Stimulated activated CD8-positive, alpha-beta memory T cell treated with anti-CD3 and anti-CD28 coated beads, Interleukin-15, amount 100 ng/mL, for 24 hours (primary cell): ENCODE results near the gene PRELID3B.

ENCODE experiments used
- DNase-seq: peaks from one replicate; pipeline ENCODE4 v3.0.0-alpha.2; 2020; ENCODE audit warnings: low read depth

Gene PRELID3B

GRCh38 chr20:59008715-59009336 is 33.8 kb downstream of the PRELID3B start:
- DNase-seq, result no peak

DNA sequence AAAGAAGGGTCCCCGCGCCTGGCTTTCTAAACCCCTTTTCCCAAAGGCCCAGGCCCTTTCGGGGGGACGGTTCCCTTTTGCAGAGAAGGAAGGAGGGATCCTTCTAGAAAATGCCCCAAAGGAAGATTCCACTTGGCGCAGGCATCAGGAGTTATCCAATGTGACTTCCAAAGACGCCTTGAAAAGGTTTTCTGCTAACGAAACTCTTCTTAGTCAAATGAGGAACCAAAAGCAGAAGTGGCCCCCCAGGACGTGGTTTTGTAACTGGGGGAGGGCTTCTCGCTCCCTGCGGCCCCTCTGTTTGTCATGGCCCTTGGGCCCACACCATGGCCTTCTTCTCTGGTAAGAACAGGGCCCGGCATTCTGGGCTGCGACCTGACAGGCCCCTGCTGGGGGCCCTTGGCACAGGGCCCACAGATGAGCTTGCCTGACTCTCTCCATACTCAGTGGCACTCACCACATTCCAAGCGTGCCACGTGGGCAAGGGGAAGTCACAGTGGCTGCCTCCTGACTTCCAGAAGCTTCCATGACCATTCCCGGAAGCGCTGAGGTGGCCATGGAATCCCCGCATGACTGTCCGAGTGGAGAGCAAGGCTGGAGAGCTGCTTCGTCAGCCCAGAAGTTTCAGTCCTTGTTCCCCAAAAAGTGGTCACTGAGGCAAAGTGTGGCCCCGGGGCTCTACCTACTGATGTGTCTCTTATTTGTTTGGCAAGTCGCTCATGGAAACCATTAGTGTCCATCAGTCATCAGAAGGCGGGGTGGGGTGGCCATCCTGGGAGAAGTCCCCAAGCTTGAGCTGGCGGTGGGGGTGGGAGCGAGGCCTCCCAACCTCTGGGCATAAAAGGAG is 34.7 kb downstream of the PRELID3B start:
- no peak for DNase-seq

DNA sequence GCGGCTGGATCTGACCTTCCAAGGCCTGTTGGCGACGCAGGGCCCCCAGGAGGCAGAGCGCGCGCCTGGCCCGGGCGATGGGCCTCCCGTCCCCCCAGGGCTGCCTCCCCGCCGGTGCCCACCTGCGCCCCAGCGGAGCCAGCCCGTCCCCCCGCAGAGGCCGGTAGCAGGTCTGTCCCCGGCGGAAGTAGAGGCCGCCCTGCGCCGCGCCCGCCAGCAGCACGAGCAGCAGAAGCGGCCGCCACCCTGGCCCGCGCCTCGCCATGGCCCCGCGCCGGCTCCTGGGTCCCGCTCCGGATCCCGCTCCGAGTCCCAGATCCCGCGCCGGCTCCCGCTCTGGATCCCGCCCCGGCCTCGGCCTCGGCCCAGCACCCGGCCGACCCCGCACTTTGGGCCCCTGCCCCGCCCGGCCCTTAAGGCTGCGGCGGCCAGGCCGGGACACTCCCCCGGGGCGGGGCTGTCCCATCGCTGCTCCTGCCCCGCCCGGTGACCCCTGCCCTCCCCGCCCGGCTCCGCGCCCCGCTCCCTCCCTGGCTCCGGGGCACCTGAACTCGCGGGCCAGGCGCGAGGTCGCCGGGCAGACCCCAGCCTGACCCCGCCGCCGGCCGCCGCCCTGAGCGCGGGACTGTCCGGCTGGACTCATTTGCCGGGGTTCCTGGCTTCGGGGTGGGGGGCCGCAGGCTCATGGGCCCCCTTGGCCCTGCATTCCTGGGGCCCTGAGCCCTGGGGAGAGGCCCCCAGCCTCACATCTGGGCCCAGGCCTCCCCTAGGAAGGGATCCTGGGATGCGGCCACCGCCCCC is 35.5 kb downstream of the PRELID3B start, which contains the start of gene CTSZ:
CTSZ (minus strand) TSS at position 391 of the 801 bp plus-strand sequence; CDS start at position 265, 126 bp downstream.
- DNase-seq, result no peak

DNA sequence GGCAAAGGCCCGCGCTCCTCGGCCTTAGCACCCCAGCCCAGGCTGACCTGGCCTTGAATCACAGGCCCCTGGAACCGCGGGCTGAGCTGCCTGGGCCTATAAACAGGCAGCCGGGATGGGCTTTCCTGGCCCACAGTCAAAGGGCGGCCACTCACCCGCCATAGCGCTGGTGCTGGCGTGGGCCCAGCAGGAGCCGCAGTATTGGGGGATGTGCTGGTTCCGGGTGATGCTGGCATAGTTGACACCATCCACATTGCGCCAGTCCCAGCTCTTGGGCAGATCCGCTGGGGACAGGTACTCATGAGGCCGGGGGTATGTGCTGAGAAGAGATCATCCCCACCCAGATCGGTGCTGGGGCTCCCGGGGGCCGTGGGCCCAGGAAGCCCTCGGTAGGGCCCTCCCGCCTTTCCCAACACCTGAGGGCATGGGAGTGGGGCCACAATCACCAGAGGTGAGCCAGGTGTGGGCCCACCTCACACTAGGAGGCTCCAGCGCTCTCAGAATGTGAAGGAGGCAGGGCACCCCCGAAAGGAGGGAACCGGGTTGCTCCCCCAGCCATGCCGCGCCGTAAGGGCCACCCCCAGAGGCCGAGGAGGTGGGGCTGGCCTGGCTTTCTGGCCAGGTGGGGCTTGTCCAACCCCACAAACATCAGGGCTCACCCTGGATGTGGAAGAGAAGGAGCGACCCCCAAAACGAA is 36.3 kb downstream of the PRELID3B start:
- DNase-seq, result no peak

- DNase-seq, result no peak
Measured at GRCh38 chr20:59005523-59006166, 36.9 kb downstream of the PRELID3B start.

DNA sequence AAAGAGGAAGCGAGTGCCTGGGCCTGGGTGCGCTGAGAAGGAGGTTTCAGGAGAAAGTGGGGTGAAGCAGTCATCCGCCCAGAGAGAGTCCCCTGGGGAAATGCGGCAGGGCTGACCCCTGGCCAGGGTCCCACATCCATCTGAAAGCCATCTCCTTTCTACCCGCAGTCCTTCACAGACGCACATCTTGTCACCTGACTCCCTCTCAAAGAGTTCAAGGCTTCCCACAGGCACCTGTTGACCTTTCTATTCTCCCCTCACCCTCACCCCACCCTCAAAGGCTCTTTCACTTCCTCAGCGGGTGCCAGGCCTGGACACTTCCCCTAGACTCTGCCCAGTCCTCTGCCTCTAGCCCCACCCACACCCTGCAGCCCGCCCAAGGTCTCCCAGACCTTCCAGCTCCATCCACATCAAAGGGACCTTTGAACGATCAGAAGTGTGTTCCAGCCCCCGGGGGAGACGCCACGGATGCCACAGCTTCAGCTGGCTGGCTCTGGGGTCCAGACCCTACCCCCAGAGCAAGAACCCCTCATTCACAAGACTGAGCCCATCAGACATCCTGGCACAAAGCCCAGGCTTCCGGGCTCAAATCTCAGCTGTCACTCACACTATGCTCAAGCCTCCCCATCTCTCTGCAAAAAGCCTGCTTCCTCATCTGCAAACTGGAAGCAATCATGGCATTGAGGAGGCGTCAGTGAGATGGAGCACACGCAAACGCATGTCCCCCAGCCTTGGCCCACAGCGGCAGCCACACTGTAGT is 37.6 kb downstream of the PRELID3B start:
- DNase-seq, result no peak

DNA sequence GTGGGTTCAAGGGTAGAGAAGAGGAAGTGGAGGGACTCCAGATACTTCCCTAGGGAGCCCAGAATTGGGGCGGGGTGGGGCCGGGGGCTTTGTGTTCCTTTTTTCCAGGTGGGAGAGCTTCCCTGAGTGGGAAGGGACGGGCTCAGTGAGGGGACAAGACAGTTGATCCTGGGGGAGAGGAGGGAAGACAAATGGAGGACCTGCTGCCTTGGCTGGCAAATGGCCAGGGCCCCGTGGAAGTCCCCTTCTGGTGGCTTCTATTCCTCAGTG is 38.2 kb downstream of the PRELID3B start:
- no peak for DNase-seq

- no peak for DNase-seq
Measured at GRCh38 chr20:59003836-59004492, 38.6 kb downstream of the PRELID3B start.

GRCh38 chr20:59002874-59003399 is 39.6 kb downstream of the PRELID3B start:
- DNase-seq, result no peak

DNA sequence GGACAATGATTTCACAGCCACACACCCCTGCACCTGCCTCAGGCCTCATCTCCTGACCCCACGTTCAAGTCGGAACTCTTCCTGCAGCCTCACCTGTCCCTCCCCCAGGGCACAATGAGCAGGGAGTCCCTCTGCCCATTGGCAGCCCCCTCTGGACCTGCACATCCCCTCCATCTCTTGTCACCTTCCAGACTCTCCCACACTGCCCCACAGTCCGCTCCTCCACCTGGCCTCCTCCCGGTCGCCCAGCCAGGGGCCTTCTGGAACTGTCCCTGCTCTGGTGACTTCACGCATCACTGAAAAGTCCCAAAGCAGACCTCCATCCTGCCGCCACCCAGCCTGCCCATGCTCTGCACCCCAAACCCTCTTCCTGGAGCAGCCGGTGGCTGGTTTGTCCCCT is 40.2 kb downstream of the PRELID3B start:
- DNase-seq, result no peak

DNA sequence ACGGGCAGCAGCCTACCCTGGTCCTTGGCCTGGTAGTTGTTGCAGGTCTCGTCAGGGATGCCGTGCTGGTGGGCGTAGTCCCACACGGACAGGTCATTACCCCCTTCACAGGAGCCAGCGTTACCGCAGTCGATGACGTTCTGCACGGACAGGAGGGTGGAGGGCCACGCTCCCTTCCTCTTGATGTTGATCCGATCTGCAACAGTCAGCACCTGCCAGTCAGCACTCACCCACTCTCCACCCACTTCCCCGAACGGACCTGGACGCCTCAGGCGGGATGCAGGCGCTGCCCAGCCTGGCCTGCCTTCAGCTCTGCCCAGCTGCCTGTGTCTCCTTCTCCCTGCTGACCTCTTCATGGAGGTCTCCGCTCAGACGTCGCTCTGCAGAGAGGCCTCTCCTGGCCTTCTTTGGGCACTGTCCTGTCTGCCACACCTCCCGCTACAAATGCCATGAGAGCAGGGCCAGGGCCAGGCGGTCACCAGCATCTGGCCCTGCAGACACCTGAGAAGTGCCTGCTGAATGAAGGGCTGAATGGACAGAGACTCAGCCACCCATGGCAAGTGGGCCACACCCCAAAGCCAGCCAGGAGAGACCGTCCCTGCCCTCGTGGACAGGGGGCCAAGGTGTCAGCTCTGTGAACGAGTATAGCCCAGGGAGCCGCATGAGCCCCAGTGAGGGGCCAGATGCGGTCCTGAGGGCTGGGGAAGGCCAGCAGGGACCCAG is 41.0 kb downstream of the PRELID3B start:
- DNase-seq, result no peak

- no peak for DNase-seq
Measured at GRCh38 chr20:59001068-59001448, 41.5 kb downstream of the PRELID3B start.

DNA sequence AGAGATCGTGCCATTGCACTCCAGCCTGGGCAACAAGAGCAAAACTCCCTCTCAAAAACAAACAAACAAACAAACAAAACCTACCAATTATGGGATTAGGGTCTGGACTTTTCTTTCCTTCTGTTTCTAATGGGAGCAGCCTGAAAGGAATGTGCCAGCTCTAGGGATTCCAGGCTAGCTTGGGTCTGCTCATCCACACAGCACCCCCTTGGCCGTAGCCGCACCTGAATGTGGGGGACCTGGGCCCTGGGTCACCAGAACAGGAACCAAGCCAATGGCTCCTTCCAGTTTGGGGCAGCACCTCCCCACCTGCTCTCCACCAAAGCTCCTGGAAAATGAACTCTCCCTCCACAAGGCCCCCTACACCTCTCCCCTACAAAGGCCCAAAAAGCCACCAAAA is 42.3 kb downstream of the PRELID3B start:
- DNase-seq, result no peak

GRCh38 chr20:58998656-58999055 is 43.9 kb downstream of the PRELID3B start:
- DNase-seq, result no peak

DNA sequence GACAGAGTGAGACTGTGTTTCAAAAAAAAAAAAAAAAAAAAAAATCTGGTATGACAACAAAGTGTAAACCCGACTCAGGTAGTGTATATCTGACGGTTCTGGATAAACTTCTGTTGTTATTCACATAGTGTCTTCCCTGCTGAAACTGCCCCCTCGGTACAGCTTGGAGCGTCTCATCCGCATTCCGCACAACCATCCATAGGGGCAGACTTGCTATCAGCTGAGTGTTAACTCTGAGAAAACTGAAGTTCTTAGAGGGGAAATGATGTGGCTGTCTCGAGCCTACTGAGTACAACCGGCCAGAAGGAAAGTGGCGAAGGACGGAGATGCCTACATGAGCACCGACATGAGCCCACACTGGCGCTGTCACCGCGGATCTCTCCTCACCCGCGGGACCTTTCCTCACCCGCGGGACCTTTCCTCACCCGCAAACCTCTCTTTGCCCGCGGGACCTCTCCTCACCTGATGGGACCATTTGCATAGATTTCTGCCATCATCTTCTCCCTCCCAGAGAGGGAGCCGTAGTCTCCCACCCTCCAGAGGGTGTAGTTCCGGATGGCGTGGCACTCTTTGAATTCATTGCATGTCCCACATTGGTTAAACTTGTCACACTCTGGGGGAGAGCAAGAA is 45.3 kb downstream of the PRELID3B start:
- no peak for DNase-seq

GRCh38 chr20:58996226-58996611 is 46.4 kb downstream of the PRELID3B start:
- no peak for DNase-seq

GRCh38 chr20:58995461-58996225 is 46.9 kb downstream of the PRELID3B start:
- DNase-seq, result no peak

DNA sequence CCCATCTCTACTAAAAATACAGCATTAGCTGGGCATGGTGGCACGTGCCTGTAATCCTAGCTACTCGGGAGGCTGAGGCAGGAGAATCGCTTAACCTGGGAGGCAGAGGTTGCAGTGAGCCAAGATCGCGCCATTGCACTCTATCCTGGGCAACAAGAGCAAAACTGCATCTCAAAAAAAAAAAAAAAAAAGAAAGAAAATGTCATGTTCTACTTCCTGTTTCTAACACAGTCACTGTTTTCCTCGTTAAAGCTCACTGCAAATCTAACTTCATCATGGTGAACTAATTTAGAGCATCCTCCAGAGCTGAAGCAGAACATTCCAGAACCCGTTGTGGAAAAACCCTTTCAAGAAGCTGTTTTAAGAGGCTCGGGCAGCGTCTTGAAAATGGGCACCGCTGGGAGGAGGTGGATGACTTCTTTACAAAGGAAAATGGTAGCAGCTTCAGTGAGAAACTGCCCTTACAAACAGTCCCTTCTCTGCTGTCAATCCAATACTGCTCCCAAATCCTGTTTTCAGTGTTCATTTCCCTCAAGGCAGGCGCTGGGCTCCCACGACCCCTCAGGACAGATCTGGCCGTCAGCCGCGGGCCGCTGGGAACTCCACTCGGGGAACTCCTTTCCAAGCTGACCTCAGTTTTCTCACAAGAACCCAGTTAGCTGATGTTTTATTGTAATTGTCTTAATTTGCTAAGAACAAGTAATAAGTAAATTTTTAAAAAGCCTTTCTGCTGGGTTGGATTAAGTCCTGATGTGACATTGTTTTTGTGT is 48.0 kb downstream of the PRELID3B start:
- DNase-seq, result no peak
